ENCODE data around the gene FOSB. TPM values are rescaled to one million over a fixed set of nuclear protein-coding genes. Genes with fewer than 3 reads are reported as not detected.

The FOSB gene
- total and polyA plus RNA-seq, 2 experiments from 2014 or later = 0.55 to 1.9 TPM

DNA sequence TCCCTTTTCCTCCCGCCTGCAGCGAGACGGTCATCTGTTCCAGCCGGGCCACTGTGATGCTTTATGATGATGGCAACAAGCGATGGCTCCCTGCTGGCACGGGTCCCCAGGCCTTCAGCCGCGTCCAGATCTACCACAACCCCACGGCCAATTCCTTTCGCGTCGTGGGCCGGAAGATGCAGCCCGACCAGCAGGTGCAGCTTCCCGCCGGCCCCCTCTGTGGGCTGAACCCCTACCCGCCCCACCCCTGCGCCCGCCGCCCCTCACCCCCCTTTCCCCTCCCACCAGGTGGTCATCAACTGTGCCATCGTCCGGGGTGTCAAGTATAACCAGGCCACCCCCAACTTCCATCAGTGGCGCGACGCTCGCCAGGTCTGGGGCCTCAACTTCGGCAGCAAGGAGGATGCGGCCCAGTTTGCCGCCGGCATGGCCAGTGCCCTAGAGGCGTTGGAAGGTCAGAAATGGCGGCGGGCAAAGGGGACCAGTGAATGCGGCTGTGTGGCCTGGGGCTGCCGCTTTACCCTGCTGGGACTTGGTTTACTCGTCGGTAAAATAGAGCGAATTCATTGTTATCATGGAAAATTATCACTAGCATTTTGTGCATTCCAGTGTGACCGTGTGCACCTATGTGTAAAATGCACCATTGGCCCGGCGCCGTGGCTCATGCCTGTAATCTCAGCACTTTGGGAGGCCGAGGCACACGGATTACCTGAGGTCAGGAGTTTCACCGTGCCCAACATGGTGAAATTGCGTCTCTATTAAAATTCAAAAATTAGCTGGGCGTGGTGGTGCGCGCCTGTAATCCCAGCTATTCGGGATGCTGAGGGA is 50.1 kb downstream of the FOSB start:
- H3K36me3 Mint-ChIP-seq (ENCODE audit: low read depth) = peaks cover 32% of the 10 kb centered on the region
- Histone ChIP-seq H3K79me2 (replicated peaks; ENCODE audit: insufficient read depth) (peaks cover 53% of the 10 kb centered on the region), H3K27me3 (ENCODE audit: insufficient read depth) (no peaks in the 10 kb centered on the region), H3K4me1 (ENCODE audit: insufficient read depth) (peaks cover 4% of the 10 kb centered on the region; the same call in 1 of the 2 replicates), H4K20me1 (replicated peaks; ENCODE audit: insufficient read depth) (peaks cover 44% of the 10 kb centered on the region), H3K36me3 (ENCODE audit: insufficient read depth) (peaks cover 7% of the 10 kb centered on the region), H3K27ac (ENCODE audit: low read depth) (no peak overlapping the region; the same call in 1 of the 2 replicates), H3K4me2 (no peak overlapping the region), H2AFZ (no peak overlapping the region), H3K4me3 (no peak overlapping the region), H3K9me2 (ENCODE audit: insufficient read depth) (no peaks in the 10 kb centered on the region), H3F3A (replicated peaks; ENCODE audit: low read depth) (0 out of 2 replicates have a peak, but pooled peaks cover 10% of the 10 kb centered on the region)
- no peaks in the 10 kb centered on the region; the same call in 2 of the 3 replicates for H3K9me3 Mint-ChIP-seq
- H3K27ac Mint-ChIP-seq = no peak overlapping the region
- DNase-seq (ENCODE audit: low spot score) (no peak), ATAC-seq (no peak)
- H3K4me3 Mint-ChIP-seq = no peak overlapping the region
- peaks cover 11% of the 10 kb centered on the region for H3K27me3 Mint-ChIP-seq (ENCODE audit: insufficient read depth, low read depth, poor library complexity)
- peaks cover 7% of the 10 kb centered on the region; the same call in 2 of the 3 replicates for H3K4me1 Mint-ChIP-seq
- TF ChIP-seq CREB1 (CRISPR knock-in tag; IDR thresholded peaks at IDR 0.05; ENCODE audit: low read depth) (no peak), REST (IDR thresholded peaks at IDR 0.05; ENCODE audit: unreplicated experiment) (no peak), JUNB (IDR thresholded peaks at IDR 0.05; ENCODE audit: unreplicated experiment) (no peak), NANOG (IDR thresholded peaks at IDR 0.05; ENCODE audit: borderline replicate concordance) (no peak), ZNF331 (CRISPR knock-in tag; IDR thresholded peaks at IDR 0.05; ENCODE audit: low read depth) (no peak), ZNF114 (CRISPR knock-in tag; IDR thresholded peaks at IDR 0.05) (no peak), STAT1 (IDR thresholded peaks at IDR 0.05; ENCODE audit: unreplicated experiment) (no peak), EZH2phosphoT487 (IDR thresholded peaks at IDR 0.05; ENCODE audit: unreplicated experiment) (no peak), EZH2 (IDR thresholded peaks at IDR 0.05; ENCODE audit: low read depth, unreplicated experiment) (no peak), POLR2AphosphoS5 (IDR thresholded peaks at IDR 0.05; ENCODE audit: low read depth) (no peak), ETS1 (IDR thresholded peaks at IDR 0.05) (no peak)
- TF ChIP-seq, protein P1, sequence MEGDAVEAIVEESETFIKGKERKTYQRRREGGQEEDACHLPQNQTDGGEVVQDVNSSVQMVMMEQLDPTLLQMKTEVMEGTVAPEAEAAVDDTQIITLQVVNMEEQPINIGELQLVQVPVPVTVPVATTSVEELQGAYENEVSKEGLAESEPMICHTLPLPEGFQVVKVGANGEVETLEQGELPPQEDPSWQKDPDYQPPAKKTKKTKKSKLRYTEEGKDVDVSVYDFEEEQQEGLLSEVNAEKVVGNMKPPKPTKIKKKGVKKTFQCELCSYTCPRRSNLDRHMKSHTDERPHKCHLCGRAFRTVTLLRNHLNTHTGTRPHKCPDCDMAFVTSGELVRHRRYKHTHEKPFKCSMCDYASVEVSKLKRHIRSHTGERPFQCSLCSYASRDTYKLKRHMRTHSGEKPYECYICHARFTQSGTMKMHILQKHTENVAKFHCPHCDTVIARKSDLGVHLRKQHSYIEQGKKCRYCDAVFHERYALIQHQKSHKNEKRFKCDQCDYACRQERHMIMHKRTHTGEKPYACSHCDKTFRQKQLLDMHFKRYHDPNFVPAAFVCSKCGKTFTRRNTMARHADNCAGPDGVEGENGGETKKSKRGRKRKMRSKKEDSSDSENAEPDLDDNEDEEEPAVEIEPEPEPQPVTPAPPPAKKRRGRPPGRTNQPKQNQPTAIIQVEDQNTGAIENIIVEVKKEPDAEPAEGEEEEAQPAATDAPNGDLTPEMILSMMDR (conservative IDR thresholded peaks at IDR 0.05; ENCODE audit: low read depth in 2 of 2) = no peak
- TF ChIP-seq, protein P2, sequence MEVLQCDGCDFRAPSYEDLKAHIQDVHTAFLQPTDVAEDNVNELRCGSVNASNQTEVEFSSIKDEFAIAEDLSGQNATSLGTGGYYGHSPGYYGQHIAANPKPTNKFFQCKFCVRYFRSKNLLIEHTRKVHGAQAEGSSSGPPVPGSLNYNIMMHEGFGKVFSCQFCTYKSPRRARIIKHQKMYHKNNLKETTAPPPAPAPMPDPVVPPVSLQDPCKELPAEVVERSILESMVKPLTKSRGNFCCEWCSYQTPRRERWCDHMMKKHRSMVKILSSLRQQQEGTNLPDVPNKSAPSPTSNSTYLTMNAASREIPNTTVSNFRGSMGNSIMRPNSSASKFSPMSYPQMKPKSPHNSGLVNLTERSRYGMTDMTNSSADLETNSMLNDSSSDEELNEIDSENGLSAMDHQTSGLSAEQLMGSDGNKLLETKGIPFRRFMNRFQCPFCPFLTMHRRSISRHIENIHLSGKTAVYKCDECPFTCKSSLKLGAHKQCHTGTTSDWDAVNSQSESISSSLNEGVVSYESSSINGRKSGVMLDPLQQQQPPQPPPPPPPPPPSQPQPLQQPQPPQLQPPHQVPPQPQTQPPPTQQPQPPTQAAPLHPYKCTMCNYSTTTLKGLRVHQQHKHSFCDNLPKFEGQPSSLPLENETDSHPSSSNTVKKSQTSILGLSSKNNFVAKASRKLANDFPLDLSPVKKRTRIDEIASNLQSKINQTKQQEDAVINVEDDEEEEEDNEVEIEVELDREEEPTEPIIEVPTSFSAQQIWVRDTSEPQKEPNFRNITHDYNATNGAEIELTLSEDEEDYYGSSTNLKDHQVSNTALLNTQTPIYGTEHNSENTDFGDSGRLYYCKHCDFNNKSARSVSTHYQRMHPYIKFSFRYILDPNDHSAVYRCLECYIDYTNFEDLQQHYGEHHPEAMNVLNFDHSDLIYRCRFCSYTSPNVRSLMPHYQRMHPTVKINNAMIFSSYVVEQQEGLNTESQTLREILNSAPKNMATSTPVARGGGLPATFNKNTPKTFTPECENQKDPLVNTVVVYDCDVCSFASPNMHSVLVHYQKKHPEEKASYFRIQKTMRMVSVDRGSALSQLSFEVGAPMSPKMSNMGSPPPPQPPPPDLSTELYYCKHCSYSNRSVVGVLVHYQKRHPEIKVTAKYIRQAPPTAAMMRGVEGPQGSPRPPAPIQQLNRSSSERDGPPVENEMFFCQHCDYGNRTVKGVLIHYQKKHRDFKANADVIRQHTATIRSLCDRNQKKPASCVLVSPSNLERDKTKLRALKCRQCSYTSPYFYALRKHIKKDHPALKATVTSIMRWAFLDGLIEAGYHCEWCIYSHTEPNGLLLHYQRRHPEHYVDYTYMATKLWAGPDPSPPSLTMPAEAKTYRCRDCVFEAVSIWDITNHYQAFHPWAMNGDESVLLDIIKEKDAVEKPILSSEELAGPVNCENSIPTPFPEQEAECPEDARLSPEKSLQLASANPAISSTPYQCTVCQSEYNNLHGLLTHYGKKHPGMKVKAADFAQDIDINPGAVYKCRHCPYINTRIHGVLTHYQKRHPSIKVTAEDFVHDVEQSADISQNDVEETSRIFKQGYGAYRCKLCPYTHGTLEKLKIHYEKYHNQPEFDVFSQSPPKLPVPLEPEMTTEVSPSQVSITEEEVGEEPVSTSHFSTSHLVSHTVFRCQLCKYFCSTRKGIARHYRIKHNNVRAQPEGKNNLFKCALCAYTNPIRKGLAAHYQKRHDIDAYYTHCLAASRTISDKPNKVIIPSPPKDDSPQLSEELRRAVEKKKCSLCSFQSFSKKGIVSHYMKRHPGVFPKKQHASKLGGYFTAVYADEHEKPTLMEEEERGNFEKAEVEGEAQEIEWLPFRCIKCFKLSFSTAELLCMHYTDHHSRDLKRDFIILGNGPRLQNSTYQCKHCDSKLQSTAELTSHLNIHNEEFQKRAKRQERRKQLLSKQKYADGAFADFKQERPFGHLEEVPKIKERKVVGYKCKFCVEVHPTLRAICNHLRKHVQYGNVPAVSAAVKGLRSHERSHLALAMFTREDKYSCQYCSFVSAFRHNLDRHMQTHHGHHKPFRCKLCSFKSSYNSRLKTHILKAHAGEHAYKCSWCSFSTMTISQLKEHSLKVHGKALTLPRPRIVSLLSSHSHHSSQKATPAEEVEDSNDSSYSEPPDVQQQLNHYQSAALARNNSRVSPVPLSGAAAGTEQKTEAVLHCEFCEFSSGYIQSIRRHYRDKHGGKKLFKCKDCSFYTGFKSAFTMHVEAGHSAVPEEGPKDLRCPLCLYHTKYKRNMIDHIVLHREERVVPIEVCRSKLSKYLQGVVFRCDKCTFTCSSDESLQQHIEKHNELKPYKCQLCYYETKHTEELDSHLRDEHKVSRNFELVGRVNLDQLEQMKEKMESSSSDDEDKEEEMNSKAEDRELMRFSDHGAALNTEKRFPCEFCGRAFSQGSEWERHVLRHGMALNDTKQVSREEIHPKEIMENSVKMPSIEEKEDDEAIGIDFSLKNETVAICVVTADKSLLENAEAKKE (CRISPR knock-in tag; IDR thresholded peaks at IDR 0.05) = no peak

Data from GM23338 (cell line).